Keratinocyte (primary cell): ENCODE measurements around the gene KDM2A.

Source experiments
- CTCF ChIP-seq, 3 experiments: IDR thresholded peaks in 1 of 3; conservative IDR thresholded peaks in 1 of 3; optimal IDR thresholded peaks in 1 of 3; 2 replicates in 2 of 3; 3 replicates in 1 of 3; pipeline versions ENCODE3 to v1.5.1; 2011; ENCODE audit warnings: low read length in 3 of 3, mild to moderate bottlenecking in 3 of 3, moderate library complexity in 2 of 3, control low read depth in 1 of 3, inconsistent platforms in 1 of 3; ENCODE audit not compliant: insufficient read depth in 2 of 3; ENCODE audit errors: extremely low read depth in 1 of 3
- EZH2 ChIP-seq: IDR thresholded peaks from one replicate; pipeline ENCODE4 v1.6.1; 2012; ENCODE audit warnings: inconsistent platforms, mild to moderate bottlenecking, low read length, moderate library complexity

- TF ChIP-seq CTCF (optimal IDR thresholded peaks at IDR 0.05 in 1 of 3, IDR thresholded peaks at IDR 0.05 in 1 of 3, conservative IDR thresholded peaks at IDR 0.05 in 1 of 3; ENCODE audit: extremely low read depth in 1 of 3, insufficient read depth in 2 of 3, low read length in 3 of 3) = no peak
- TF ChIP-seq EZH2 = no peak
Measured at GRCh38 chr11:67279589-67280340, 160.7 kb downstream of the KDM2A start.
